ENCODE results near the gene OSTF1. TPM values are rescaled to one million over a fixed set of nuclear protein-coding genes. Genes with fewer than 3 reads are reported as not detected.
A peak's percentile ranks its signal among the peaks of the same experiment; 100 is the strongest.

OSTF1 gene
- total RNA-seq, 4 donors from 2014 or later = 22.9 to 29.3 (median 26.9) TPM

GRCh38 chr9:75084081-75084672 is 4.1 kb upstream of the OSTF1 start:
- Histone ChIP-seq H3K27ac (replicated peaks in 1 of 4) (no peak overlapping the region), H3K36me3 (peaks cover 0 to 19% (median 6%) of the 10 kb centered on the region in 4 donors), H3K4me1 (peaks cover 9 to 28% (median 21%) of the 10 kb centered on the region in 4 donors), H3K27me3 (no peaks in the 10 kb centered on the region), H3K4me3 (no peak overlapping the region), H3K9me3 (no peaks in the 10 kb centered on the region)
- intact Hi-C loops (cut with DNase I) = no loop called here
- WGBS = 74% methylated on average over 5 of the region's 5 CpGs
- no peak for DNase-seq (ENCODE audit: extremely low spot score)
- TF ChIP-seq EP300 (IDR thresholded peaks at IDR 0.05) (no peak), POLR2A (IDR thresholded peaks at IDR 0.05; ENCODE audit: low read depth) (no peak), CTCF (IDR thresholded peaks at IDR 0.05) (no peak), POLR2AphosphoS5 (IDR thresholded peaks at IDR 0.05) (no peak)

GRCh38 chr9:75085640-75086039 is 2.7 kb upstream of the OSTF1 start:
- peaks cover 0 to 14% (median 3%) of the 10 kb centered on the region in 4 donors for H3K36me3 ChIP-seq
- no peak for DNase-seq (ENCODE audit: extremely low spot score)
- intact Hi-C loops (cut with DNase I) = loop anchor here (5.0 kb wide), 1 partner anchor 133 kb away; the partner anchor contains the start of gene C9orf40
- WGBS = 88% methylated on average over 1 of the region's 1 CpG
- H3K9me3 ChIP-seq = no peaks in the 10 kb centered on the region
- peaks cover 20 to 40% (median 32%) of the 10 kb centered on the region in 4 donors for H3K4me1 ChIP-seq
- no peak overlapping the region for H3K27ac ChIP-seq (replicated peaks in 1 of 4)
- no peak overlapping the region for H3K4me3 ChIP-seq
- TF ChIP-seq POLR2AphosphoS5 (IDR thresholded peaks at IDR 0.05) (no peak), CTCF (IDR thresholded peaks at IDR 0.05) (no peak), EP300 (IDR thresholded peaks at IDR 0.05) (no peak), POLR2A (IDR thresholded peaks at IDR 0.05; ENCODE audit: low read depth) (no peak)
- no peaks in the 10 kb centered on the region for H3K27me3 ChIP-seq

GRCh38 chr9:75086541-75087288 is 1.6 kb upstream of the OSTF1 start:
- peak overlapping the region; percentile 82 to 99 (median 96) for H3K4me3 ChIP-seq
- WGBS = 63% methylated on average over 15 of the region's 16 CpGs
- H3K9me3 ChIP-seq = no peaks in the 10 kb centered on the region
- no peaks in the 10 kb centered on the region for H3K27me3 ChIP-seq
- peaks cover 0 to 13% (median 3%) of the 10 kb centered on the region in 4 donors for H3K36me3 ChIP-seq
- no peak for DNase-seq (ENCODE audit: extremely low spot score)
- peak overlapping the region; percentile 94 to 98 (median 96) for H3K27ac ChIP-seq (replicated peaks in 1 of 4)
- intact Hi-C loops (cut with DNase I) = loop anchor here (5.0 kb wide), 1 partner anchor 134 kb away; the partner anchor contains the start of gene C9orf40
- H3K4me1 ChIP-seq = peaks cover 30 to 51% (median 41%) of the 10 kb centered on the region in 4 donors
- TF ChIP-seq CTCF (IDR thresholded peaks at IDR 0.05) (no peak), EP300 (IDR thresholded peaks at IDR 0.05) (no peak), POLR2AphosphoS5 (IDR thresholded peaks at IDR 0.05) (no peak), POLR2A (IDR thresholded peaks at IDR 0.05; ENCODE audit: low read depth) (no peak)

GRCh38 chr9:75087289-75087823 is 958 bp upstream of the OSTF1 start:
- Histone ChIP-seq H3K9me3 (no peaks in the 10 kb centered on the region), H3K4me3 (peak overlapping the region; percentile 82 to 99 (median 96)), H3K27me3 (no peaks in the 10 kb centered on the region), H3K36me3 (peaks cover 0 to 8% (median 3%) of the 10 kb centered on the region in 4 donors), H3K4me1 (peaks cover 33 to 56% (median 43%) of the 10 kb centered on the region in 4 donors), H3K27ac (replicated peaks in 1 of 4) (peak overlapping the region; percentile 94 to 98 (median 96))
- WGBS = 23% methylated on average over 20 of the region's 20 CpGs
- no peak for TF ChIP-seq CTCF (IDR thresholded peaks at IDR 0.05)
- intact Hi-C loops (cut with DNase I) = loop anchor here (5.0 kb wide), 1 partner anchor 135 kb away; the partner anchor contains the start of gene C9orf40
- no peak for DNase-seq (ENCODE audit: extremely low spot score)

Data from esophagus muscularis mucosa (tissue), 4 donors.